Loucy (cell line): ENCODE results near the gene NCMAP.

Experiments used
- H2AFZ ChIP-seq: fragments of 200-600 bp; sonication (generic); 2 replicates; pipeline ENCODE4 v1.6.0; 2016; ENCODE audit warnings: antibody characterized with exemption, mild to moderate bottlenecking, low read length, moderate library complexity
- H3F3A ChIP-seq: fragments of 200-600 bp; 2 replicates; pipeline ENCODE4 v1.6.0; 2016; ENCODE audit warnings: antibody characterized with exemption, low read depth, mild to moderate bottlenecking
- H3K27me3 ChIP-seq: fragments of 200-600 bp; sonication (generic); 2 replicates; pipeline ENCODE4 v1.6.1; 2014; ENCODE audit warnings: low read length, mild to moderate bottlenecking; ENCODE audit not compliant: insufficient read depth, poor library complexity, severe bottlenecking
- H3K36me3 ChIP-seq: fragments of 200-600 bp; sonication (generic); 2 replicates; pipeline ENCODE4 v1.6.1; 2016; ENCODE audit warnings: low read length; ENCODE audit not compliant: insufficient read depth
- H3K4me1 ChIP-seq: fragments of 200-600 bp; sonication (generic); 2 replicates; pipeline ENCODE4 v1.5.1; 2014; ENCODE audit warnings: low read length, mild to moderate bottlenecking; ENCODE audit not compliant: insufficient read depth, poor library complexity, severe bottlenecking
- H3K4me2 ChIP-seq: fragments of 200-600 bp; sonication (generic); 2 replicates; pipeline ENCODE4 v1.6.0; 2014; ENCODE audit warnings: antibody characterized with exemption, low read length, low read depth, mild to moderate bottlenecking; ENCODE audit not compliant: poor library complexity, severe bottlenecking
- H3K4me3 ChIP-seq: fragments of 200-600 bp; sonication (generic); 2 replicates; pipeline ENCODE4 v1.5.1; 2014; ENCODE audit warnings: low read length, mild to moderate bottlenecking, mixed read lengths; ENCODE audit not compliant: poor library complexity, severe bottlenecking
- H3K79me2 ChIP-seq: fragments of 200-600 bp; sonication (generic); 2 replicates; pipeline ENCODE4 v1.6.1; 2014; ENCODE audit warnings: low read length; ENCODE audit not compliant: insufficient read depth
- H3K9ac ChIP-seq: fragments of 200-600 bp; sonication (generic); 2 replicates; pipeline ENCODE4 v1.6.0; 2014; ENCODE audit warnings: mild to moderate bottlenecking, low read depth, low read length, moderate library complexity; ENCODE audit not compliant: poor library complexity, severe bottlenecking
- H3K9me2 ChIP-seq: fragments of 200-600 bp; sonication (generic); replicated peaks from 2 replicates; pipeline ENCODE4 v1.6.1; 2016; ENCODE audit warnings: low read depth, low read length, mixed read lengths
- H3K9me3 ChIP-seq: fragments of 200-600 bp; sonication (generic); 2 replicates; pipeline ENCODE4 v1.6.1; 2014; ENCODE audit warnings: mild to moderate bottlenecking, antibody characterized with exemption, low read length, low read depth; ENCODE audit not compliant: insufficient read depth
- H4K20me1 ChIP-seq: fragments of 200-600 bp; sonication (generic); 2 replicates; pipeline ENCODE4 v1.6.0; 2014; ENCODE audit warnings: antibody characterized with exemption, low read length, mild to moderate bottlenecking; ENCODE audit not compliant: insufficient read depth, poor library complexity, severe bottlenecking
- EZH2phosphoT487 ChIP-seq: fragments of 200-600 bp; IDR thresholded peaks from 2 replicates; pipeline ENCODE4 v1.6.1; 2018; ENCODE audit warnings: antibody characterized with exemption, mild to moderate bottlenecking, moderate library complexity, borderline replicate concordance
- TF ChIP-seq, protein P1 (sequence below): fragments of 200-600 bp; sonication (generic); conservative IDR thresholded peaks from 2 replicates; pipeline ENCODE4 v1.5.1; 2014; ENCODE audit warnings: mild to moderate bottlenecking, antibody characterized with exemption, low read length

The NCMAP gene

DNA sequence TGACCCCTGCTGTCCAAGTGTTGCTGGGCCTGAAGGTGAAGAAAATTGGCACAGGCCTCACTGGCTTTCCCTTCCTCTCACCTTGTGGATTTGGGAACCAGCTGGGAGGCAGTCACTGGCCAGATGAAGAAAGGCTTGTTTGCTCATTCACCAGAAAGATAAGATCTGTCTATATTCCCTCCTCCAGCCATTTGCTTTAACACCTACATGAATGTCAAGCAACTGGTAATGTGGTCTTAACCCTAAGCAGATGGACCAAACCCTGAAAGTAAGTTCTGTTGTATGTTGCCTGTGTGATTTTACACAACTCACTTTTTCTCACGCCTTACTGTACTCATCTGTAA is 76.9 kb downstream of the NCMAP start:
- no peaks in the 10 kb centered on the region for H3K9me2 ChIP-seq
- no peaks in the 10 kb centered on the region for H3K4me1 ChIP-seq
- H4K20me1 ChIP-seq = no peaks in the 10 kb centered on the region
- no peak overlapping the region for H2AFZ ChIP-seq
- H3K9me3 ChIP-seq = no peaks in the 10 kb centered on the region
- no peaks in the 10 kb centered on the region for H3F3A ChIP-seq
- no peaks in the 10 kb centered on the region for H3K27me3 ChIP-seq
- H3K9ac ChIP-seq = no peak overlapping the region
- H3K36me3 ChIP-seq = no peaks in the 10 kb centered on the region
- no peak for TF ChIP-seq EZH2phosphoT487
- TF ChIP-seq, protein P1, sequence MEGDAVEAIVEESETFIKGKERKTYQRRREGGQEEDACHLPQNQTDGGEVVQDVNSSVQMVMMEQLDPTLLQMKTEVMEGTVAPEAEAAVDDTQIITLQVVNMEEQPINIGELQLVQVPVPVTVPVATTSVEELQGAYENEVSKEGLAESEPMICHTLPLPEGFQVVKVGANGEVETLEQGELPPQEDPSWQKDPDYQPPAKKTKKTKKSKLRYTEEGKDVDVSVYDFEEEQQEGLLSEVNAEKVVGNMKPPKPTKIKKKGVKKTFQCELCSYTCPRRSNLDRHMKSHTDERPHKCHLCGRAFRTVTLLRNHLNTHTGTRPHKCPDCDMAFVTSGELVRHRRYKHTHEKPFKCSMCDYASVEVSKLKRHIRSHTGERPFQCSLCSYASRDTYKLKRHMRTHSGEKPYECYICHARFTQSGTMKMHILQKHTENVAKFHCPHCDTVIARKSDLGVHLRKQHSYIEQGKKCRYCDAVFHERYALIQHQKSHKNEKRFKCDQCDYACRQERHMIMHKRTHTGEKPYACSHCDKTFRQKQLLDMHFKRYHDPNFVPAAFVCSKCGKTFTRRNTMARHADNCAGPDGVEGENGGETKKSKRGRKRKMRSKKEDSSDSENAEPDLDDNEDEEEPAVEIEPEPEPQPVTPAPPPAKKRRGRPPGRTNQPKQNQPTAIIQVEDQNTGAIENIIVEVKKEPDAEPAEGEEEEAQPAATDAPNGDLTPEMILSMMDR = no peak
- H3K79me2 ChIP-seq = no peaks in the 10 kb centered on the region
- no peak overlapping the region for H3K4me3 ChIP-seq
- no peak overlapping the region for H3K4me2 ChIP-seq

- no peaks in the 10 kb centered on the region for H3K27me3 ChIP-seq
- H3K9me3 ChIP-seq = no peaks in the 10 kb centered on the region
- no peak overlapping the region for H3K4me2 ChIP-seq
- no peak overlapping the region for H3K4me3 ChIP-seq
- no peak overlapping the region for H3K9ac ChIP-seq
- H3F3A ChIP-seq = no peaks in the 10 kb centered on the region
- TF ChIP-seq EZH2phosphoT487 = no peak
- TF ChIP-seq, protein P1 = peak; percentile 86
- H3K79me2 ChIP-seq = no peaks in the 10 kb centered on the region
- H3K4me1 ChIP-seq = no peaks in the 10 kb centered on the region
- H3K9me2 ChIP-seq = no peaks in the 10 kb centered on the region
- no peaks in the 10 kb centered on the region for H3K36me3 ChIP-seq
- no peak overlapping the region for H2AFZ ChIP-seq
- H4K20me1 ChIP-seq = no peaks in the 10 kb centered on the region
These were observed 79.4 kb downstream of the NCMAP start for GRCh38 chr1:24635195-24635843.

DNA sequence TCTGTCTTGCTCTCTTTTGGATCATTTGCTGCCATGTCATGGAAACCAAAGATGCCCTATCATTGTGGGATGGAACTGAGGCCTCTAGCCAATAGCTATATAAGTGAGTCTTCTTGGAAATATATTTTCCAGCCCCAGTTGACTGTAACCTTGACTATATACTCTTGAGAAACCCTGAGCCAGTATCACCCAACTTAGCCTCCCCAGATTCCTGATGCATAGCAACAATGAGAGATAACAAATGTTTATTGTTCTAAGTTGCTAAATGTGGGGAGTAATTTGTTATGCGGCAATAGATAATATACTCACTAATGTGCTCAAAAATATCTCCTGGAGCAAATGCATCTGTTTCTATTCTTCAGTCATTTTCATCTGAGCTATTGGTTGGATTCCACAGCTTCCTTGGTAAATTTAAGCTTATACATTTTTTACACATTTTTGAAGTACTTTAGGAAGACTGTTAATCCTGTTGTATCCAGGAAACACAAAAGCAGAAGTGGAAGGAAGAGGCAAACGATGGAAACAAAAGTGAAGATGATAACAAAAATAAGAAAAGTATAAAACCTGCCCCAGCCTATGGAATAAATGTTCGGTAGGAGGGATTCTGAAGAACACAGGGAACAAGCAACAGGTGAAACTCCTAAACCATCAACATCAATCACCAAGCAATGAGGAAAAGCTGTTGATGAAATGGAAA is 80.9 kb downstream of the NCMAP start:
- H3K9ac ChIP-seq = no peak overlapping the region
- no peaks in the 10 kb centered on the region for H3K9me3 ChIP-seq
- H4K20me1 ChIP-seq = no peaks in the 10 kb centered on the region
- H3K36me3 ChIP-seq = no peaks in the 10 kb centered on the region
- peaks cover 7% of the 10 kb centered on the region for H3K4me1 ChIP-seq
- H3K4me3 ChIP-seq = no peak overlapping the region
- no peak overlapping the region for H2AFZ ChIP-seq
- H3K79me2 ChIP-seq = peaks cover 6% of the 10 kb centered on the region; the same call in 1 of the 2 replicates
- no peaks in the 10 kb centered on the region for H3K27me3 ChIP-seq
- no peaks in the 10 kb centered on the region for H3F3A ChIP-seq
- TF ChIP-seq, protein P1 = no peak
- no peak for TF ChIP-seq EZH2phosphoT487
- no peaks in the 10 kb centered on the region for H3K9me2 ChIP-seq
- no peak overlapping the region for H3K4me2 ChIP-seq
